HuH-7.5 (cell line): Measurements from ENCODE around the gene STEAP3.

Experiments used
- DNase-seq: peaks from one replicate; pipeline ENCODE4 v3.0.0; 2011; ENCODE audit warnings: low spot score

STEAP3 gene

DNA sequence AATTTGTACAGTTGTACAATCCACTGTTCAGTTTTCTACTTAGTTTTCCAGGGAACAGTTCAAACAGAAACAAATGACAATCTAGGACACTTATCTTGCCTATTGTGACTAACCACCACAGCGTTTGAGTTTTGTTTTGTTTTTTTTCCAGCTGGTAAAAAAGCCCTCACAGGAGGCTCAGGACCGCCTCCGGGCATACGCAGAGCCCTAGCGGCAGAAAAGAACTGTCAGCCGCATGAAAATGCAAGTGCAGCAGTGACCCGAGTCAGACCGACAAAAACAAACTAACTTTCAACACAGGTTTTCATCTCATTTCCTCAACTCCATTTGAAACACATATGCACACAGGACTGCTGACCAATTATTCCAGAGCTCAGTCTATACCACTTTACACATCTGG, 68.6 kb downstream of the STEAP3 start:
- no peak for DNase-seq

DNA sequence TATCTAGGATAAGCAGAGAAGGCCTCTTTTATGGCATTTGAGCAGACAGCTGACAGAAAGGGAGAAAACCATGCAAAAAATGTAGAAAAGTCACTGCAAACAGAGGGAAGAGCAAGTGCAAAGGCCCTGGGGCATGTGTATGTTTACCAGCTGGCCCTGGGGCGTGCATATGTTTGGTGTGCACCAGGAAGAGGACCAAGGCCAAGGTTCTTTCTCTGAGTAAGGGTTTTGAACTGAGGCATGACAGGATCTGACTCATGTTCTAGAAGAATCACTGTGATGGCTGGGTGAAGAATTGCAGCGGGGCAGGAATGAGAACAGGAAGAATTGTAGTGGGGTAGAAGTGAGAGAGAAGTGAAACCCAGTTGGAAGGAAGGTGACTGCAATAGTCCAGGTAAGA, 69.6 kb downstream of the STEAP3 start:
- no peak for DNase-seq

DNA sequence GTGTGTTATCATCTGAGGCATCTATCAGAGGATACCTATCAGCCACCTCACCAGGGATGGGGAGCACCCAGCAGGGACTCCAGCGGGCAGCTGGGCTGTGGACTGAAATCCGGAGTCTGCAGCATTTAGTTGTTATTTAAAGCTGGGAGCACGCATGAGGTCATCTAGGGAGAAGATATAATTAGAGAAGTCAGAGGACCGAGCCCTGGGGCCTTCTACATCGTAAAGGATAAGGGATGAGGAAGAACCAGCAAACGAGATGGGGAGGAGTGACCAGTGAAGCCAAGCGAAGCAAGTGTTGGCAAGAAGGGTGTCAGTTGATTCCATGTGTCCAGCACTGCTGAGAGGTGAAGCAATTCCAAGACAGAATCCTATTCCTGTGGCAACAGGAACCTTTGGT, 70.3 kb downstream of the STEAP3 start:
- no peak for DNase-seq

DNA sequence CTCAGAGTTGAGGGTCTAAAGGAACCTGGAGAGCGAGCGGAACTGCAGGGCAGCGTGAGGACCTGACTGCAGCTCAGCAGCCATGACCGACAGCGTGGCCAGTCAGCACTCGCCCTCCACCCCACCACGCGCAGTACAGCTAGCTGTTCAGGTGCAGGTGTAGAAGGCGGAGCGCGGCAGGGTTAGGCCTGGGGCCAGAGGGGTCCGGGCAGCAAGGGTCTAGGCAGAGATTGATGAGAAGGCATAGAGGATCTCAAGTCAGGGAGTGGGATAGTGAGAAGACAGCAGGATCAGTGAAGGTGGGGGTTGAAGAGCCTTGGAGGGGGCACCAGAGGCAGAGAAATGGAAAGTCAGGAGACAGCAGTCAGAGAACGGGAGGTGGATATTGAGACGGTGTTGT, 71.0 kb downstream of the STEAP3 start:
- DNase-seq: no peak

DNA sequence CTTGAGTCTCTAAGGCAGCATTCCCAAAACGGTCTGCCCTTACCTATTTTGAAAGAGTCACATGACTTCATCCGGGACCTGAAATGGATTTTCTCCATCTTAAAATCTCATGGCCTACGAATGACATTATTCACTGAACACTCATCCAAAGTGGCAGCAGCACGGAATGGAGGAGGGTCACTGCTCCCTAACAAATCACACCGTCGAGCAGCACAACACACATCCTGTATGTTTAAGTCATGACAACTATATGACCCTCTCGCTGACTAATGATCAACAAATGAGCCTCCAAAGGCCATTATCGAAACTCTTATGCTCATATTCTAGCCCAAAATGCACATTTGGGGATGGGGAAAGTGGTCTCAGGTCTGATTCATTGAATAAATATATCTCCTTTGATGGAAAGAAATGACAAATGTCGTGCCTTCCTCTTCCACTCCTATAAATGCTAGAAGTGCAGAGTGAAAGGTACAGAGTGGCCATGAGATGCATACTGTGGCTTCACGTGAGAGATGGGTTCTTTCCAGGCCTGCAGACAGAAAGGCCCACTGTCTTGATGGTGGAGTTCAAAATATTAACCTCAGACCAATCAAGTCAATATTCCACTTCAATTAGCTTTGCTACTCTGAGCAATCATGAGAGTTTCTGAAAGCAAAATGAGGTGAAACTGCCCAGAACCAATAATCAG, 72.2 kb downstream of the STEAP3 start:
- DNase-seq: no peak

DNA sequence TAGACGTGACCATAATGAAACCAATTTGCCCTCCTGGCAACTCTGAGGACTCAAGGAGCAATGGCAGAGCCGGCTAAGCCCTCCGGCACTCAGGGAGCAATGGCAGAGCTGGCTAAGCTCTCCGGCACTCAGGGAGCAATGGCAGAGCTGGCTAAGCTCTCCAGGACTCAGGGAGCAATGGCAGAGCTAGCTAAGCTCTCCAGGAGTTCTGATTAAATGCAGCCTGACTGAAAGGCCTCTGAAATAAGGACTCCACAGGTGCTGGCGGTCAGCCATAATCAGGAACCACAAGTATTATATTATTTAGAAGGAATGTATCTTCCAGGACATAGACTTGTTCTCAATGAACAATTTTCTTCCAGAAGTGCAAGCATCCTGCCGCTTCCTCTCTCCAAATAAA, 77.8 kb downstream of the STEAP3 start:
- no peak for DNase-seq

DNA sequence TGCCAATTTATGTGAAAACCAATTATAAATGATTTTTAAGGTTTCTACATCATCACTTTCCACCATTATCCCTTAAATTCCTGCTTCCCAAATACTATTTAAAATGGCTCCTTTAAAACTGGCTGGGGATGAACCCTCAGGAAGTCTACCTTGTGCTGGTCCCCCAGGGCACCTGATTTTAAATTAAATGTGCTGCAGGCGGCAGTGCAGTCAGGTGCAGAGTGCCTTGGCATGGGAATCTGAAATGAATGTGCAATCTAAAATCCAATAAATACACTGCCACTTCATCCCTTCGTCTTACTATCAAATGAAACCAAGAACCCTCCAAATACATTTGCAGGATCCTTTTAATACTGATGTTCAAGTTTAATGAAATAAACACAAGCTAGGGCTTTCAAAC, 81.2 kb downstream of the STEAP3 start:
- no peak for DNase-seq

DNA sequence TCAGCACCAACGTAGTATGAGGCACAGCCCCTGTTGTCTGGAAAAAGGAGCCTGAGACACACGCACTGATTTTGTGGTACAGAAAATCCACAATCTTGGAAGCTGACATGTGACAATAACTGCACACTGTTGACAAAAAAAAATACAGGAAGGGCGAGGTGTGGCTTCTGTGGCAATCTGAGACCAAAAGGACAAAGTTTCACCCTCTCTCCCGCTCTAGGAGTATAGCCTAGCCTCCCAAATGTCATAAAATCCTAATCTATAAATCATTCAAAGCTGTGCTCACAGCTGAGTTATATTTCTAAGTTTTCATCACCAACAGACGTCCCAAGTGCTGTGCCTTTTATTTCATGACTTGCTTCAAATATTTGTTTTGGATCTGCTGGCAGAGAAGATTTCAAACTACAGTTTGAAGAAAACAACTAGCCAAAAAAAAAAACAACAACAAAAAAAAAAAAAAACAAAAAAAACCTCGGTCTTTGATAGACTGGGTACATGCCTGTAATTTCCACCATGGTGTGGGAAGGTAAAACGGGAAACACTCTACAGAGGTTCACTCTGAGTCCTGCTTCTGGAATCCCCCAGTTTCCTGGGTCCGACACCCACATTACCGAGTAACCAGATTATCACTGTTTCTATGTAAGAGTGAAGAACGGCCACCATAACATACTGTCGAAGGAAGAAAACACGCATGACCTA, 82.0 kb downstream of the STEAP3 start:
- no peak for DNase-seq

DNA sequence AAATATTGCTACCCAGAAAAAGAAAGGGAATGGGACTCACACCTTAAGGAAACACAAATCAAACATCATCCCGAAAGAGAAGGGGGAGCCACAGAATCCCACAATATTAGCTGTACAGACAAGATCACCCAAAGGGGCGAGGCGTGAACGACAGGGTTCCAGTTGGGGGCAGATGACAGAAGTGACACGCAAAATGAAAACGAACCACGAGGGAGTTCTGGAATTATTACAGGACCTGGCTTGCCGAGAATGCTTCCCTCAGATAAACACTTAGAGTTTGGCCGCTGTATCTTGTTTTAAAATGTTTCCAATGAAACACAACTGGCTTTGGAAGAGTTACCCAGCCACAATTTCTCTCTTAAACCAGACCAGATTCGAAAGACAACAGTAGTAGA, 82.6 kb downstream of the STEAP3 start:
- DNase-seq: no peak

DNA sequence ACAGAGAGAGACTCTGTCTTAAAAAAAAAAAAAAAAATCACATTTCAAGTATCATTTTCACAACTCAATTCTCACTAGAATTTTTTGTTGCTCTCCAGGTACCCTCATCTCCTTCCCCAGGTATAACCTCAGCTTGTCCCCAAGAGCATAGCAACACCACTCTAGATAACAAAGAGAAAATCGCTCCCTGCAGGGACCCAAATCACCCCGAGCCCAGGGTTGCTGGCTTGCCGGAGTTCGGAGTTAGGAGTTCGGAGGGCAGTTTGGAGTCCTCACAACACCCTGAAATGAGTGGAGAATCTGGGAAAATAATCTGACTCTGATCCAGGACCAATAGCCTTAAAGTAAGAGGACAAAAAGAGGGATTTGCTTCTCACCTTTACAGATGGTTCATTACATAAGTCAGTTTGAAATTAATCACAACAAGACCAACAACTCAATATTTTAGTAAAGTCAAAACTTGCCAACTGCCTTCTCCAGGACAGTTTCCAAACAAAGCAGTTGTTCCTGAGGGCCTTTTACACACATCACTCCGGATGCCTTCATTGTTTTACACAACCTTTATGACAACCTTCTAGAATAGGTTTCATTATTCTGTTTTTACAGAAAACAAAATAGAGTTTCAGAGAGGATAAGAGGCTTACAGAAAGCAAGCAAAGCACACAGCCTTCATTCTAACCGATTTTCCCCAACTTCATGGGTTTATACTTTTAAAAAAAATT, 83.9 kb downstream of the STEAP3 start:
- no peak for DNase-seq

DNA sequence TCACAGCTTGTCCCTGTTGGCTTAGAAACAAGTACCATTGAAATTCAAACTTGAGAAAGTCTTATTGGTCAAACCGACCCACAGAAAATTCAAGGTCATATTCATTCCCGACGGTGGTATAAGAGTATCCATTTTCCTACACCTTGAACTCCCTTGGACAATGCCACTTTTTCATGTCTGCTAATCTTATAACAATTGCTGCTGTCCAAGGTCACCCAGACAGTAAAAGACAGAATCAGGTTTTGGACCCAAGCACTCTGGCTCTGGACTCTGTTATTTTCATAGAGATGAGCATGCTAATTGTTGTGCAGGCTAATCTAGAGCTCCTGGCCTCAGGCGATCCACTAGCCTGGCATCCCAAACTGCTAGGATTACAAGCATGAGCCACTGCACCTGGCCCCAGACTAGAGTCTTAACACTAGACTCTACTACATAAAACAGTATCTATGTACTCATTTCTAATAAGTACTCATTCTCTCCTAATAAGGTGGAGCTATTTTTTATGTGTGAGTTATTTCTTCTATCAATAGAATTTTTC, 85.2 kb downstream of the STEAP3 start:
- no peak for DNase-seq

DNA sequence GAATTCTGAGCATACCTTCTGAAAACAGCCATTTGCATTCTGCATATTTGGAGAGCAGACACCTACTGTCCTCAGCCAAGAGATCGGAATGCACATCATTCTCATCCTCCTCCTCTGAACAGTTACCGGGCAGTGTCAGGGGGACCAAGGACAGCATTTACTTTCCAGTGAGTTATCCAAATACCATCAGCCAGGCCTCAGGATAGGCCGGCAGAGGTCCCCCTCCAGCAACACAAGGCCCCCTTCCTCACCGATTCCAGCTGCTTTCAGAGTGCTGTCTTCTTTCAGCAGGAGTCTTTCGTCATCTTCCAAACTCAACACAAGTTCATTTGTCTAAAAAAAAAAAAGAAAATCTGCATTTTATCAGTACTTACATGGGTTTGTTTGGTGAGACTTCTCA, 87.7 kb downstream of the STEAP3 start:
- DNase-seq: no peak

DNA sequence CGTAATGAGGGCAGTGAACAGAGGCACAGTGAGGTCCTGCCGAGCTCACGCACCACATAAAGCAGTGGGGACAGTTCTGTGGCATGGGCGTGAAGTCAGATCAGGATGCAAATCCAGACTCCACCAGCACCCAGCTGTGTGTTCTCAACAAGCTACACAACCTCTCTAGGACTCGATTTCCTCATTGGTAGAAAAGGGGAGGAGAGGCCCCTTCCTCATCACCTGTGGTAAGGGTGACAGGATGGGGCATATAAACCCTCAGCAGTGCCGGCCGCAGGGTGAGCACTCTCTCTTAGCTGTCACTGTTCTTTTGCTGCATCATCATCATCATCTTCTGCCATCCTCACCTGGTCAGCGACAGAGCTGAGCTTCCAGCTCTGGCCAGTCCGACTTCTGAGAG, 88.2 kb downstream of the STEAP3 start:
- no peak for DNase-seq
